Osteoblast (primary cell): ENCODE measurements around the gene MTRF1. TPM values are rescaled to one million over a fixed set of nuclear protein-coding genes. Genes with fewer than 3 reads are reported as not detected.

Experiments used
- DNase-seq: peaks from one replicate; pipeline ENCODE4 v3.0.0; 2011; ENCODE audit warnings: low spot score, mixed read lengths; ENCODE audit not compliant: insufficient read length; ENCODE audit errors: missing footprints
- H2AFZ ChIP-seq: 2 replicates; pipeline ENCODE4 v1.6.0; 2011; ENCODE audit warnings: mild to moderate bottlenecking, low read length
- H3K27ac ChIP-seq: 2 replicates; pipeline ENCODE4 v1.5.1; 2011; ENCODE audit warnings: mild to moderate bottlenecking, low read depth, low read length, moderate library complexity
- H3K27me3 ChIP-seq: 2 replicates; pipeline ENCODE4 v1.6.0; 2012; ENCODE audit warnings: mild to moderate bottlenecking, control low read depth, inconsistent platforms, low read length, moderate library complexity; ENCODE audit not compliant: insufficient read depth
- H3K36me3 ChIP-seq: 2 replicates; pipeline ENCODE4 v1.5.1; 2011; ENCODE audit warnings: mild to moderate bottlenecking, low read length, control low read depth, moderate library complexity; ENCODE audit not compliant: insufficient read depth
- H3K4me1 ChIP-seq: 2 replicates; pipeline ENCODE4 v1.5.1; 2011; ENCODE audit warnings: mild to moderate bottlenecking, low read length, control low read depth, moderate library complexity; ENCODE audit not compliant: insufficient read depth
- H3K4me2 ChIP-seq: 2 replicates; pipeline ENCODE4 v1.6.0; 2011; ENCODE audit warnings: mild to moderate bottlenecking, low read length; ENCODE audit not compliant: insufficient read depth
- H3K4me3 ChIP-seq: fragments of 200-600 bp; sonication (generic); 3 replicates; pipeline ENCODE4 v1.5.1; 2012; ENCODE audit warnings: mild to moderate bottlenecking, low read length, inconsistent platforms; ENCODE audit not compliant: insufficient read depth
- H3K79me2 ChIP-seq: 2 replicates; pipeline ENCODE4 v1.6.0; 2012; ENCODE audit warnings: mild to moderate bottlenecking, low read length, control low read depth, inconsistent platforms; ENCODE audit not compliant: insufficient read depth
- H3K9me3 ChIP-seq: 2 replicates; pipeline ENCODE4 v1.5.1; 2011; ENCODE audit warnings: low read depth, low read length, control low read depth
- H4K20me1 ChIP-seq: 2 replicates; pipeline ENCODE4 v1.6.0; 2012; ENCODE audit warnings: mild to moderate bottlenecking, low read length, control low read depth; ENCODE audit not compliant: insufficient read depth
- CTCF ChIP-seq: IDR thresholded peaks from 2 replicates; pipeline ENCODE4 v1.5.1; 2011; ENCODE audit warnings: mild to moderate bottlenecking, low read depth, low read length, moderate library complexity; ENCODE audit errors: extremely low read depth
- total RNA-seq: library from RNA; depleted of rRNA; stranded (reverse); fragments of >200 nt; gene quantifications from 2 replicates; pipeline ENCODE4 v1.2.3, GENCODE V29; 2012

MTRF1 gene
- total RNA-seq, 1 donor = 6.9 TPM

GRCh38 chr13:41273831-41274441 lies 10.6 kb upstream of the MTRF1 start:
- H3K79me2 ChIP-seq = no peaks in the 10 kb centered on the region
- H3K4me3 ChIP-seq = no peak overlapping the region
- no peak for DNase-seq
- TF ChIP-seq CTCF = no peak
- H3K4me2 ChIP-seq = no peak overlapping the region
- H3K9me3 ChIP-seq = no peaks in the 10 kb centered on the region
- no peak overlapping the region for H2AFZ ChIP-seq
- H3K4me1 ChIP-seq = no peaks in the 10 kb centered on the region
- H4K20me1 ChIP-seq = no peaks in the 10 kb centered on the region
- no peak overlapping the region for H3K27ac ChIP-seq
- H3K27me3 ChIP-seq = no peaks in the 10 kb centered on the region
- no peaks in the 10 kb centered on the region for H3K36me3 ChIP-seq

- Histone ChIP-seq H3K36me3 (no peaks in the 10 kb centered on the region), H3K27ac (no peak overlapping the region), H2AFZ (no peak overlapping the region), H3K4me1 (no peaks in the 10 kb centered on the region), H3K4me2 (no peak overlapping the region), H3K4me3 (no peak overlapping the region), H4K20me1 (no peaks in the 10 kb centered on the region), H3K9me3 (no peaks in the 10 kb centered on the region), H3K79me2 (no peaks in the 10 kb centered on the region), H3K27me3 (no peaks in the 10 kb centered on the region)
- no peak for DNase-seq
- no peak for TF ChIP-seq CTCF
Observed at GRCh38 chr13:41271456-41272285, 8.3 kb upstream of the MTRF1 start.

GRCh38 chr13:41268764-41269163 lies 5.4 kb upstream of the MTRF1 start:
- H3K27me3 ChIP-seq = no peaks in the 10 kb centered on the region
- no peak for DNase-seq
- H3K27ac ChIP-seq = no peak overlapping the region
- no peaks in the 10 kb centered on the region for H3K9me3 ChIP-seq
- H3K4me2 ChIP-seq = no peak overlapping the region
- TF ChIP-seq CTCF = no peak
- H3K79me2 ChIP-seq = no peaks in the 10 kb centered on the region
- no peaks in the 10 kb centered on the region for H4K20me1 ChIP-seq
- no peak overlapping the region for H3K4me3 ChIP-seq
- no peaks in the 10 kb centered on the region for H3K36me3 ChIP-seq
- H3K4me1 ChIP-seq = no peaks in the 10 kb centered on the region
- H2AFZ ChIP-seq = no peak overlapping the region

- H3K27me3 ChIP-seq = no peaks in the 10 kb centered on the region
- H3K79me2 ChIP-seq = peaks cover 3% of the 10 kb centered on the region
- H3K27ac ChIP-seq = no peak overlapping the region
- no peak overlapping the region for H2AFZ ChIP-seq
- TF ChIP-seq CTCF = no peak
- H3K36me3 ChIP-seq = no peaks in the 10 kb centered on the region
- H3K4me3 ChIP-seq = no peak overlapping the region
- DNase-seq = no peak
- H4K20me1 ChIP-seq = no peaks in the 10 kb centered on the region
- no peak overlapping the region for H3K4me2 ChIP-seq
- peaks cover 6% of the 10 kb centered on the region for H3K4me1 ChIP-seq
- H3K9me3 ChIP-seq = no peaks in the 10 kb centered on the region
Observed at GRCh38 chr13:41267106-41267505, 3.7 kb upstream of the MTRF1 start.
